Duodenal mucosa (tissue), 2 donors: ENCODE results near the gene RHOH.

Experiments used
- H3K27ac ChIP-seq: one replicate; pipeline ENCODE4 v1.7.0; 2013; ENCODE audit warnings: low read depth, low read length
- H3K27me3 ChIP-seq, 2 donors: one replicate each; pipeline ENCODE4 v1.7.0; 2013; ENCODE audit warnings: low read length in 2 of 2, control low read depth in 1 of 2; ENCODE audit not compliant: insufficient read depth in 2 of 2, control insufficient read depth in 1 of 2
- H3K36me3 ChIP-seq, 2 donors: one replicate each; pipeline ENCODE4 v1.7.0; 2013; ENCODE audit warnings: low read length in 2 of 2, control low read depth in 1 of 2; ENCODE audit not compliant: insufficient read depth in 2 of 2, control insufficient read depth in 1 of 2
- H3K4me1 ChIP-seq, 2 donors: one replicate each; pipeline ENCODE4 v1.7.0; 2013; ENCODE audit warnings: low read length in 2 of 2, control low read depth in 1 of 2; ENCODE audit not compliant: insufficient read depth in 2 of 2, control insufficient read depth in 1 of 2
- H3K4me3 ChIP-seq, 2 donors: one replicate each; pipeline ENCODE4 v1.7.0; 2013; ENCODE audit warnings: low read length in 2 of 2, low read depth in 1 of 2
- H3K9ac ChIP-seq, 2 donors: one replicate each; pipeline ENCODE4 v1.7.0; 2013; ENCODE audit warnings: low read length in 2 of 2, low read depth in 1 of 2
- H3K9me3 ChIP-seq, 2 donors: one replicate each; pipeline ENCODE4 v1.7.0; 2013; ENCODE audit warnings: low read length in 2 of 2, control low read depth in 1 of 2; ENCODE audit not compliant: control insufficient read depth in 1 of 2

RHOH gene

GRCh38 chr4:40256329-40256728 is 59.5 kb downstream of the RHOH start:
- no peak overlapping the region for H3K27ac ChIP-seq
- H3K9ac ChIP-seq: no peak overlapping the region
- H3K9me3 ChIP-seq: no peaks in the 10 kb centered on the region
- H3K4me3 ChIP-seq: no peak overlapping the region
- H3K36me3 ChIP-seq: no peaks in the 10 kb centered on the region
- no peaks in the 10 kb centered on the region for H3K27me3 ChIP-seq
- peaks cover 0 to 7% of the 10 kb centered on the region in 2 donors for H3K4me1 ChIP-seq

GRCh38 chr4:40256817-40257216 is 60.0 kb downstream of the RHOH start:
- H3K36me3 ChIP-seq: no peaks in the 10 kb centered on the region
- no peak overlapping the region for H3K27ac ChIP-seq
- no peak overlapping the region for H3K4me3 ChIP-seq
- peaks cover 0 to 10% of the 10 kb centered on the region in 2 donors for H3K4me1 ChIP-seq
- no peak overlapping the region for H3K9ac ChIP-seq
- no peaks in the 10 kb centered on the region for H3K27me3 ChIP-seq
- H3K9me3 ChIP-seq: no peaks in the 10 kb centered on the region

DNA sequence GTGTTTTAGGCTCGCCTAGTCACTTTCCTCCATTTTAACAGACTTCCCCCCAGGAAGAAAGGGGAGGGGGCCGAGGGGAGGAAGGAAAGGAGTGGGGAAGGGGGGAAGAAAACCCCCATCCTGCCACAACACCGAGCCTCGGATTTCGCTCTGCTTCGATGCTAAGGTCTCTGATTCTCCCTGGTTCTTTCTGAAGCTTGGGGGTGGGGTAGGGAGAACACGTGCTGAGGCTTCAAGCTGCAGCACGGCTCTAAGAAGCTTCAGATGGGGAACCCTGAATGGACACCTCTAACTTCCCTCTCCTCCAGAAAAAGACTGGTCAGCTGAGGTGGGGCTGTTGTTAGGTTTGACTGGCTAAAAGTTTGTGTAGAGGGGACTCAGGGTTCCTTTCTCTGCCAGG is 61.8 kb downstream of the RHOH start:
- Histone ChIP-seq H3K4me1 (peaks cover 0 to 13% of the 10 kb centered on the region in 2 donors), H3K36me3 (no peaks in the 10 kb centered on the region), H3K9me3 (no peaks in the 10 kb centered on the region), H3K27me3 (no peaks in the 10 kb centered on the region), H3K4me3 (no peak overlapping the region), H3K27ac (no peak overlapping the region), H3K9ac (no peak overlapping the region)

DNA sequence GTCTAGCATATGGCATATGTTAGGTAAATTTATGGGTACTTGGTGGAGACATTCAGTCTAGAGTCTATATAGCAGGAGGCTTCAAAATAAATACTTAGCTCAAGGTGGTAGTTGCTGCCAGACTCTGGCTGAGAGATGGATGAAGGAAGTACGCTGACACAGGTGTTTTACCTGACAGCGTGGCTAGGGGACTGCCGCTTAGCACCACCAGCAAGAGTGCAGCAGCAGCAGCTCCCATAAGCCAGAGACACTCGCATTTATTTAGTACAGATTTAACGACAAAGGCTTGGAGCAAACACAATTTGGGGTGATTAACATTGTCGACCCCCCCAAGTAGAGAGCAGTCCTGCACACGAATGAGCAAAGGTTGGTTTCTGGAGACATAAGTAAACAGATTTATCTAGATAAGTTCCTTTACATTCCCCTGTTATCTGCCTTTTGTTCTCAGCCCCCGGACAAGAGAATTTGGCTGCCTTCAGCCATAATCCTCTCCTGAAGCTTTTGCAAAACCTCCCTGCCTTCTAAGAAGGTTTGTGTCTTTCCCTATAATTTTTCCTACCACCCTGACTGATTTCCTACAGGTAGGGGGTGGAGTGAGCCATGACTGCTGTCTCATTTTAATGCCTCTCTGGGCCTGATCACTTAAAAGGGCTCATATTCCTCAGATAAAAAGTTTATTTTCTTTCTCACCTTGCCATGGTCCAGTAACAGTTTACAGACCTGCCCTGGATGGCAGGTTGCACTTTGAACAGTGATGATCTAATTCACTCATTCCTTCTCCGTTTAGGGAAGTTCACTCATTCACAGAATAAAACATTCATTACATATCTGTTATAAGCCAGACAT is 64.6 kb downstream of the RHOH start:
- Histone ChIP-seq H3K4me3 (no peak overlapping the region), H3K36me3 (no peaks in the 10 kb centered on the region), H3K27me3 (no peaks in the 10 kb centered on the region), H3K4me1 (peaks cover 4 to 11% of the 10 kb centered on the region in 2 donors), H3K9me3 (no peaks in the 10 kb centered on the region), H3K27ac (no peak overlapping the region), H3K9ac (no peak overlapping the region)

- Histone ChIP-seq H3K27ac (no peak overlapping the region), H3K27me3 (no peaks in the 10 kb centered on the region), H3K36me3 (no peaks in the 10 kb centered on the region), H3K4me3 (no peak overlapping the region), H3K9me3 (no peaks in the 10 kb centered on the region), H3K9ac (no peak overlapping the region), H3K4me1 (peaks cover 4 to 11% of the 10 kb centered on the region in 2 donors)
Observed at GRCh38 chr4:40262077-40262528, 65.3 kb downstream of the RHOH start.

GRCh38 chr4:40262861-40263260 is 66.0 kb downstream of the RHOH start:
- no peaks in the 10 kb centered on the region for H3K36me3 ChIP-seq
- H3K4me3 ChIP-seq: no peak overlapping the region
- no peak overlapping the region for H3K27ac ChIP-seq
- no peaks in the 10 kb centered on the region for H3K27me3 ChIP-seq
- peaks cover 4 to 11% of the 10 kb centered on the region in 2 donors for H3K4me1 ChIP-seq
- H3K9ac ChIP-seq: no peak overlapping the region
- no peaks in the 10 kb centered on the region for H3K9me3 ChIP-seq

- Histone ChIP-seq H3K9me3 (no peaks in the 10 kb centered on the region), H3K9ac (no peak overlapping the region), H3K4me3 (no peak overlapping the region), H3K27ac (no peak overlapping the region), H3K4me1 (peaks cover 4 to 11% of the 10 kb centered on the region in 2 donors), H3K27me3 (no peaks in the 10 kb centered on the region), H3K36me3 (no peaks in the 10 kb centered on the region)
Observed at GRCh38 chr4:40264497-40264896, 67.7 kb downstream of the RHOH start.

GRCh38 chr4:40264995-40265909 is 68.4 kb downstream of the RHOH start:
- no peak overlapping the region for H3K27ac ChIP-seq
- no peaks in the 10 kb centered on the region for H3K27me3 ChIP-seq
- no peaks in the 10 kb centered on the region for H3K36me3 ChIP-seq
- H3K9ac ChIP-seq: no peak overlapping the region
- H3K4me3 ChIP-seq: no peak overlapping the region
- H3K9me3 ChIP-seq: no peaks in the 10 kb centered on the region
- peaks cover 4 to 11% of the 10 kb centered on the region in 2 donors for H3K4me1 ChIP-seq

DNA sequence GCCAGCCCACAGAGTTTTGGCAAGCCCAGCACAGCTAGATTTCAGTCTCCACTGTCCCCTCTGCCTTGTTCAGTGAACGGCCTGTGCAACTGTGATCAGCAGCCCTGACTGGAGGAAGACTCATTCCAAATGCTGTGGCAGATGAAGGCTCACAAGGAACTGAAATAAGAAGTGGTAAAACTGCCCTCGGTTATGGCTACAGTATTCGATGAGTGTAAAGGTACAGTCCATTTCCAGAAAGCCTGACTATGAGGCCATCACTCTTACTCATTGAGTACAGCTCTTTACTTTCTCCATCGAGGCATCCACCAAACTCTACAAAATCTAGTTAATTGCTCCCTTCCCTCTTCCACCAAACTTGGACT is 69.1 kb downstream of the RHOH start:
- H3K27me3 ChIP-seq: no peaks in the 10 kb centered on the region
- no peak overlapping the region for H3K9ac ChIP-seq
- no peak overlapping the region for H3K27ac ChIP-seq
- H3K4me3 ChIP-seq: no peak overlapping the region
- H3K9me3 ChIP-seq: no peaks in the 10 kb centered on the region
- no peaks in the 10 kb centered on the region for H3K36me3 ChIP-seq
- peaks cover 4 to 11% of the 10 kb centered on the region in 2 donors for H3K4me1 ChIP-seq

GRCh38 chr4:40269133-40269532 is 72.3 kb downstream of the RHOH start:
- Histone ChIP-seq H3K9me3 (no peaks in the 10 kb centered on the region), H3K27ac (no peak overlapping the region), H3K27me3 (no peaks in the 10 kb centered on the region), H3K9ac (no peak overlapping the region), H3K4me1 (peaks cover 4 to 5% of the 10 kb centered on the region in 2 donors), H3K4me3 (no peak overlapping the region), H3K36me3 (no peaks in the 10 kb centered on the region)
